PC-3 (cell line): ENCODE data around the gene ABCA2. TPM values are rescaled to one million over a fixed set of nuclear protein-coding genes. Genes with fewer than 3 reads are reported as not detected.

Experiments
- ATAC-seq: fragments of 200-7000 bp; cut with Tn5 transposase; 2 replicates; pipeline ENCODE4 v1.9.1; 2020; ENCODE audit warnings: mild to moderate bottlenecking, moderate library complexity
- BruUV-seq: library from RNA; stranded (reverse); fragments of 400-500 nt; replicated peaks from 2 replicates; lab custom pipeline; 2021; lab: Mats Ljungman, UMichigan
- CTCF ChIA-PET: fragments of 300-600 bp; sonication (Branson Sonifier 250); formaldehyde crosslinking; loops from one replicate; lab custom pipeline; 2022; ENCODE audit warnings: antibody characterized with exemption; lab: Charles Lee
- POLR2A ChIA-PET: fragments of 300-600 bp; sonication (Branson Sonifier 250); formaldehyde crosslinking; loops from one replicate; lab custom pipeline; 2022; ENCODE audit warnings: antibody characterized with exemption; ENCODE audit not compliant: unreplicated experiment; lab: Charles Lee
- DNase-seq: peaks from one replicate; pipeline ENCODE4 v3.0.0-alpha.2; 2015
- H2AFZ ChIP-seq: fragments of 300-600 bp; sonication (generic); 2 replicates; pipeline ENCODE4 v1.6.0; 2016; ENCODE audit warnings: antibody characterized with exemption, low read length
- H3F3A ChIP-seq: fragments of 300-600 bp; sonication (generic); one replicate; pipeline ENCODE4 v1.6.0; 2017; ENCODE audit warnings: antibody characterized with exemption, low read length, control low read depth, mild to moderate bottlenecking; ENCODE audit not compliant: unreplicated experiment
- H3K27ac ChIP-seq: fragments of 300-600 bp; sonication (generic); 2 replicates; pipeline ENCODE4 v1.5.1; 2016; ENCODE audit warnings: mild to moderate bottlenecking, low read length
- H3K27me3 ChIP-seq: fragments of 300-600 bp; sonication (generic); 2 replicates; pipeline ENCODE4 v1.6.1; 2016; ENCODE audit warnings: low read length, mixed read lengths
- H3K36me3 ChIP-seq: fragments of 300-600 bp; sonication (generic); 2 replicates; pipeline ENCODE4 v1.6.1; 2016; ENCODE audit warnings: low read depth, mixed run types, low read length, mixed read lengths
- H3K4me1 ChIP-seq: fragments of 300-600 bp; sonication (generic); 2 replicates; pipeline ENCODE4 v1.5.1; 2016; ENCODE audit warnings: low read length; ENCODE audit not compliant: insufficient read depth
- H3K4me2 ChIP-seq: fragments of 300-600 bp; sonication (generic); 2 replicates; pipeline ENCODE4 v1.6.0; 2016; ENCODE audit warnings: low read length
- H3K4me3 ChIP-seq: fragments of 300-600 bp; sonication (generic); 2 replicates; pipeline ENCODE4 v1.5.1; 2016; ENCODE audit warnings: mild to moderate bottlenecking, low read length, mixed read lengths
- H3K79me2 ChIP-seq: fragments of 300-600 bp; sonication (generic); 2 replicates; pipeline ENCODE4 v1.6.1; 2017; ENCODE audit warnings: low read length, mixed read lengths
- H3K9ac ChIP-seq: fragments of 300-600 bp; sonication (generic); 2 replicates; pipeline ENCODE4 v1.6.0; 2016; ENCODE audit warnings: mild to moderate bottlenecking, low read length
- H3K9me2 ChIP-seq: fragments of 300-600 bp; sonication (generic); replicated peaks from 2 replicates; pipeline ENCODE4 v1.6.1; 2016; ENCODE audit warnings: mixed run types, low read length, mixed read lengths
- H3K9me3 ChIP-seq: fragments of 300-600 bp; sonication (generic); 2 replicates; pipeline ENCODE4 v1.6.1; 2016; ENCODE audit warnings: low read length, mixed read lengths
- H4K20me1 ChIP-seq: fragments of 300-600 bp; sonication (generic); 2 replicates; pipeline ENCODE4 v1.6.1; 2016; ENCODE audit warnings: low read length, mixed read lengths
- CTCF ChIP-seq: fragments of 300-600 bp; sonication (generic); conservative IDR thresholded peaks from 2 replicates; pipeline ENCODE4 v1.5.1; 2017; ENCODE audit warnings: antibody characterized with exemption, low read depth, mild to moderate bottlenecking, low read length
- EZH2 ChIP-seq: fragments of 300-600 bp; sonication (generic); IDR thresholded peaks from one replicate; pipeline ENCODE4 v1.6.1; 2017; ENCODE audit warnings: antibody characterized with exemption, mild to moderate bottlenecking, low read length; ENCODE audit not compliant: unreplicated experiment
- EZH2phosphoT487 ChIP-seq: fragments of 300-600 bp; sonication (generic); IDR thresholded peaks from 2 replicates; pipeline ENCODE4 v1.6.1; 2018; ENCODE audit warnings: mild to moderate bottlenecking, antibody characterized with exemption, low read length, borderline replicate concordance
- intact Hi-C: fragments of 100-400 bp; cut with micrococcal nuclease; formaldehyde crosslinking; loops from 2 replicates; pipeline ENCODE4 v1.9.0; 2023
- total RNA-seq: library from RNA; depleted of rRNA; stranded (reverse); fragments of >200 nt; gene quantifications from 2 replicates; pipeline ENCODE4 v1.2.3, GENCODE V29; 2014

Gene ABCA2
- total RNA-seq, 1 experiment from 2014 or later, result 31.5 TPM

- Histone ChIP-seq H2AFZ (no peak overlapping the region), H3K9ac (no peak overlapping the region), H3K36me3 (no peaks in the 10 kb centered on the region), H3F3A (no peaks in the 10 kb centered on the region), H3K4me2 (no peak overlapping the region), H3K9me3 (no peaks in the 10 kb centered on the region), H3K79me2 (no peaks in the 10 kb centered on the region), H3K27ac (no peak overlapping the region), H3K4me1 (no peaks in the 10 kb centered on the region), H4K20me1 (no peaks in the 10 kb centered on the region), H3K9me2 (no peaks in the 10 kb centered on the region), H3K4me3 (no peak overlapping the region), H3K27me3 (no peaks in the 10 kb centered on the region)
- ChIA-PET POLR2A (no interaction called here), CTCF (no interaction called here)
- no peak for TF ChIP-seq CTCF
- no peak for TF ChIP-seq EZH2phosphoT487
- TF ChIP-seq EZH2, result no peak
- ATAC-seq (no peak), DNase-seq (no peak)
- intact Hi-C loops, result no loop called here
- BruUV-seq, result no TSS peak
Measured at GRCh38 chr9:137013571-137013940, 14.5 kb downstream of the ABCA2 start.

- Histone ChIP-seq H3K36me3 (no peaks in the 10 kb centered on the region), H3K27me3 (no peaks in the 10 kb centered on the region), H3K4me2 (no peak overlapping the region), H3K4me3 (no peak overlapping the region), H2AFZ (no peak overlapping the region), H3K9me2 (no peaks in the 10 kb centered on the region), H4K20me1 (no peaks in the 10 kb centered on the region), H3K27ac (no peak overlapping the region), H3K79me2 (no peaks in the 10 kb centered on the region), H3K9ac (no peak overlapping the region), H3K9me3 (no peaks in the 10 kb centered on the region), H3K4me1 (no peaks in the 10 kb centered on the region), H3F3A (no peaks in the 10 kb centered on the region)
- CTCF ChIA-PET, result no interaction called here
- no TSS peak for BruUV-seq
- intact Hi-C loops, result no loop called here
- DNase-seq, result no peak
- POLR2A ChIA-PET, result no interaction called here
- TF ChIP-seq EZH2 (no peak), EZH2phosphoT487 (no peak)
- no peak for ATAC-seq
Measured at GRCh38 chr9:137012694-137013570, 15.1 kb downstream of the ABCA2 start.

- ATAC-seq, result no peak
- no peaks in the 10 kb centered on the region for H3F3A ChIP-seq
- no TSS peak for BruUV-seq
Measured at GRCh38 chr9:137011907-137012675, 15.9 kb downstream of the ABCA2 start.

More at GRCh38 chr9:137011907-137012675, 15.9 kb downstream of the ABCA2 start:
- no peaks in the 10 kb centered on the region for H4K20me1 ChIP-seq
- no peak overlapping the region for H2AFZ ChIP-seq
- no peaks in the 10 kb centered on the region for H3K79me2 ChIP-seq
- H3K9me3 ChIP-seq, result no peaks in the 10 kb centered on the region
- no peaks in the 10 kb centered on the region for H3K27me3 ChIP-seq
- DNase-seq, result no peak
- no peaks in the 10 kb centered on the region for H3K4me1 ChIP-seq
- H3K36me3 ChIP-seq, result no peaks in the 10 kb centered on the region
- H3K9me2 ChIP-seq, result no peaks in the 10 kb centered on the region
- TF ChIP-seq EZH2 (no peak), CTCF (no peak), EZH2phosphoT487 (no peak)
- no peak overlapping the region for H3K4me3 ChIP-seq
- ChIA-PET CTCF (no interaction called here), POLR2A (no interaction called here)
- no peak overlapping the region for H3K9ac ChIP-seq
- intact Hi-C loops, result no loop called here
- no peak overlapping the region for H3K4me2 ChIP-seq
- no peak overlapping the region for H3K27ac ChIP-seq
